WERI-Rb-1 (cell line): Measurements from ENCODE around the gene CTCFL.

Experiments used
- DNase-seq: peaks from one replicate; pipeline ENCODE4 v3.0.0-alpha.2; 2020
- H3K27ac ChIP-seq: fragments of 250-450 bp; sonication (Bioruptor Pico); 2 replicates; pipeline ENCODE4 v1.5.1; 2020; ENCODE audit warnings: mild to moderate bottlenecking, moderate library complexity
- H3K27me3 ChIP-seq: fragments of 250-450 bp; sonication (Bioruptor Pico); 2 replicates; pipeline ENCODE4 v1.5.1; 2021; ENCODE audit warnings: mild to moderate bottlenecking, low read depth, moderate library complexity; ENCODE audit not compliant: insufficient read depth, severe bottlenecking
- H3K36me3 ChIP-seq: fragments of 250-450 bp; sonication (Bioruptor Pico); 2 replicates; pipeline ENCODE4 v1.5.1; 2020; ENCODE audit warnings: mild to moderate bottlenecking, moderate library complexity
- H3K4me3 ChIP-seq: 2 replicates; pipeline ENCODE4 v1.5.1; 2011; ENCODE audit warnings: low read depth, mild to moderate bottlenecking, control low read depth, low read length
- H3K9me3 ChIP-seq: fragments of 250-450 bp; sonication (Bioruptor Pico); 2 replicates; pipeline ENCODE4 v1.5.1; 2021; ENCODE audit warnings: mild to moderate bottlenecking, moderate library complexity; ENCODE audit not compliant: severe bottlenecking
- CTCF ChIP-seq: IDR thresholded peaks from 2 replicates; pipeline ENCODE4 v1.5.1; 2011; ENCODE audit warnings: low read depth, mild to moderate bottlenecking, control low read depth, inconsistent platforms, low read length

The CTCFL gene

GRCh38 chr20:57527728-57528127, 2.8 kb upstream of the CTCFL start:
- no peak overlapping the region for H3K27ac ChIP-seq
- TF ChIP-seq CTCF: no peak
- DNase-seq: no peak

GRCh38 chr20:57526885-57527460, 2.0 kb upstream of the CTCFL start:
- no peak for DNase-seq
- no peaks in the 10 kb centered on the region for H3K27me3 ChIP-seq
- peaks cover 2% of the 10 kb centered on the region for H3K9me3 ChIP-seq
- no peaks in the 10 kb centered on the region for H3K36me3 ChIP-seq
- H3K4me3 ChIP-seq: no peak overlapping the region
- no peak for TF ChIP-seq CTCF
- no peak overlapping the region for H3K27ac ChIP-seq

More at GRCh38 chr20:57527728-57528127, 2.8 kb upstream of the CTCFL start:
- no peak overlapping the region for H3K4me3 ChIP-seq
- H3K9me3 ChIP-seq: peaks cover 4% of the 10 kb centered on the region
- H3K36me3 ChIP-seq: no peaks in the 10 kb centered on the region
- no peaks in the 10 kb centered on the region for H3K27me3 ChIP-seq

GRCh38 chr20:57526087-57526884, 1.3 kb upstream of the CTCFL start:
- TF ChIP-seq CTCF: peak; percentile 48
- DNase-seq: peak; percentile 85
- Histone ChIP-seq H3K4me3 (no peak overlapping the region), H3K9me3 (peaks cover 2% of the 10 kb centered on the region), H3K27ac (no peak overlapping the region), H3K36me3 (no peaks in the 10 kb centered on the region), H3K27me3 (no peaks in the 10 kb centered on the region)

GRCh38 chr20:57525328-57526086, 567 bp upstream of the CTCFL start:
- H3K27ac ChIP-seq: no peak overlapping the region
- no peaks in the 10 kb centered on the region for H3K36me3 ChIP-seq
- peaks cover 2% of the 10 kb centered on the region for H3K9me3 ChIP-seq
- no peak overlapping the region for H3K4me3 ChIP-seq
- no peak for TF ChIP-seq CTCF
- H3K27me3 ChIP-seq: no peaks in the 10 kb centered on the region
- no peak for DNase-seq

GRCh38 chr20:57523782-57524181, 1.2 kb downstream of the CTCFL start:
- no peaks in the 10 kb centered on the region for H3K36me3 ChIP-seq
- no peaks in the 10 kb centered on the region for H3K27me3 ChIP-seq
- H3K27ac ChIP-seq: peak overlapping the region; percentile 42; the same call in 1 of the 2 replicates
- H3K4me3 ChIP-seq: no peak overlapping the region
- H3K9me3 ChIP-seq: peaks cover 2% of the 10 kb centered on the region
- TF ChIP-seq CTCF: no peak
- no peak for DNase-seq
